Measurements from ENCODE around the gene TBL1X. TPM values are rescaled to one million over a fixed set of nuclear protein-coding genes. Genes with fewer than 3 reads are reported as not detected.

Gene TBL1X
- total and polyA plus RNA-seq, 2 experiments from 2014 or later = 8.7 to 26.9 TPM

GRCh38 chrX:9458516-9459078 lies 6.3 kb upstream of the TBL1X start:
- TF ChIP-seq REST (IDR thresholded peaks at IDR 0.05; ENCODE audit: unreplicated experiment) (no peak), CREB1 (CRISPR knock-in tag; IDR thresholded peaks at IDR 0.05; ENCODE audit: low read depth) (no peak), NANOG (IDR thresholded peaks at IDR 0.05; ENCODE audit: borderline replicate concordance) (no peak), ZNF114 (CRISPR knock-in tag; IDR thresholded peaks at IDR 0.05) (no peak)

GRCh38 chrX:9459186-9459748 lies 5.6 kb upstream of the TBL1X start:
- Mint-ChIP-seq H3K27me3 (ENCODE audit: insufficient read depth, low read depth, poor library complexity) (no peaks in the 10 kb centered on the region), H3K9me3 (no peaks in the 10 kb centered on the region; the same call in 1 of the 3 replicates), H3K36me3 (ENCODE audit: low read depth) (no peaks in the 10 kb centered on the region), H3K27ac (no peak overlapping the region), H3K4me1 (peaks cover 11% of the 10 kb centered on the region), H3K4me3 (no peak overlapping the region)
- Histone ChIP-seq H3K27me3 (ENCODE audit: insufficient read depth) (no peaks in the 10 kb centered on the region), H2AFZ (no peak overlapping the region), H3K4me1 (ENCODE audit: insufficient read depth) (peaks cover 7% of the 10 kb centered on the region), H3F3A (replicated peaks; ENCODE audit: low read depth) (no peaks in the 10 kb centered on the region), H3K4me3 (no peak overlapping the region), H3K79me2 (replicated peaks; ENCODE audit: insufficient read depth) (no peaks in the 10 kb centered on the region), H3K4me2 (no peak overlapping the region), H3K36me3 (ENCODE audit: insufficient read depth) (no peaks in the 10 kb centered on the region), H3K27ac (ENCODE audit: low read depth) (no peak overlapping the region), H4K20me1 (replicated peaks; ENCODE audit: insufficient read depth) (no peaks in the 10 kb centered on the region), H3K9me2 (ENCODE audit: insufficient read depth) (no peaks in the 10 kb centered on the region)
- no peak for DNase-seq (ENCODE audit: low spot score)
- ATAC-seq = no peak
- TF ChIP-seq ZNF114 (CRISPR knock-in tag; IDR thresholded peaks at IDR 0.05) (no peak), REST (IDR thresholded peaks at IDR 0.05; ENCODE audit: unreplicated experiment) (no peak), ZNF462 (CRISPR knock-in tag; IDR thresholded peaks at IDR 0.05) (no peak)

More at GRCh38 chrX:9458516-9459078, 6.3 kb upstream of the TBL1X start:
- Histone ChIP-seq H3K27ac (ENCODE audit: low read depth) (no peak overlapping the region), H3K4me3 (no peak overlapping the region), H3K9me2 (ENCODE audit: insufficient read depth) (no peaks in the 10 kb centered on the region), H2AFZ (no peak overlapping the region), H4K20me1 (replicated peaks; ENCODE audit: insufficient read depth) (no peaks in the 10 kb centered on the region), H3K4me1 (ENCODE audit: insufficient read depth) (peaks cover 7% of the 10 kb centered on the region), H3K4me2 (no peak overlapping the region), H3K27me3 (ENCODE audit: insufficient read depth) (no peaks in the 10 kb centered on the region), H3K36me3 (ENCODE audit: insufficient read depth) (no peaks in the 10 kb centered on the region), H3K79me2 (replicated peaks; ENCODE audit: insufficient read depth) (no peaks in the 10 kb centered on the region), H3F3A (replicated peaks; ENCODE audit: low read depth) (no peaks in the 10 kb centered on the region)
- no peaks in the 10 kb centered on the region for H3K36me3 Mint-ChIP-seq (ENCODE audit: low read depth)
- H3K27me3 Mint-ChIP-seq (ENCODE audit: insufficient read depth, low read depth, poor library complexity) = no peaks in the 10 kb centered on the region
- H3K4me3 Mint-ChIP-seq = no peak overlapping the region
- H3K9me3 Mint-ChIP-seq = no peaks in the 10 kb centered on the region; the same call in 1 of the 3 replicates
- H3K27ac Mint-ChIP-seq = no peak overlapping the region
- peaks cover 11% of the 10 kb centered on the region for H3K4me1 Mint-ChIP-seq
- DNase-seq (ENCODE audit: low spot score) (no peak), ATAC-seq (no peak)

All from GM23338 (cell line).